GM12878 (cell line): ENCODE data around the gene SNTN. TPM values are rescaled to one million over a fixed set of nuclear protein-coding genes. Genes with fewer than 3 reads are reported as not detected.
"Not testable (repeated sequence)": the region's sequence is repeated elsewhere in the genome, so short reads cannot be mapped to it uniquely, and the experiment has no call there.

Source experiments
- ATAC-seq: fragments of 200-7000 bp; cut with Tn5 transposase; 3 replicates; pipeline ENCODE4 v1.9.1; 2020; ENCODE audit warnings: mild to moderate bottlenecking, moderate library complexity
- BruUV-seq: library from RNA; stranded (reverse); fragments of 400-500 nt; replicated peaks from 2 replicates; lab custom pipeline; 2021; lab: Mats Ljungman, UMichigan
- CTCF ChIA-PET: fragments of 300-600 bp; sonication (Branson Sonifier 250); formaldehyde crosslinking; extraction: SDS; loops from one replicate; lab custom pipeline; 2021; ENCODE audit warnings: inconsistent platforms; lab: Yijun Ruan, JAX
- POLR2A ChIA-PET: fragments of 350-600 bp; formaldehyde crosslinking; extraction: SDS; loops from one replicate; lab custom pipeline; 2021; ENCODE audit warnings: inconsistent platforms; lab: Charles Lee
- RAD21 ChIA-PET: fragments of 300-600 bp; sonication (Branson Sonifier 250); formaldehyde crosslinking; loops from one replicate; lab custom pipeline; 2023; ENCODE audit warnings: antibody characterized with exemption; ENCODE audit not compliant: unreplicated experiment; lab: Charles Lee
- SMC1A ChIA-PET: fragments of 300-600 bp; sonication (Branson Sonifier 250); formaldehyde crosslinking; loops from one replicate; lab custom pipeline; 2023; ENCODE audit not compliant: unreplicated experiment, uncharacterized antibody; lab: Charles Lee
- DNase-seq: peaks from one replicate; pipeline ENCODE4 v3.0.0-alpha.2; 2011; ENCODE audit warnings: low read depth, low spot score
- FAIRE-seq: peaks from 3 replicates; lab custom pipeline; 2011; peaks lifted over from hg19 to GRCh38; lab: Jason Lieb, UNC
- H2AFZ ChIP-seq: 2 replicates; pipeline ENCODE4 v1.6.0; 2011; ENCODE audit warnings: low read depth, low read length, control low read depth; ENCODE audit not compliant: control insufficient read depth
- H3K27ac ChIP-seq: 2 replicates; pipeline ENCODE4 v1.5.1; 2011; ENCODE audit warnings: control low read depth; ENCODE audit not compliant: control insufficient read depth, insufficient read depth
- H3K27me3 ChIP-seq, 2 experiments: replicated peaks in 1 of 2; 2 replicates each; pipeline versions ENCODE4 v1.6.0 to v1.6.1; 2011; ENCODE audit warnings: low read length in 1 of 2; ENCODE audit not compliant: control insufficient read depth in 2 of 2, insufficient read depth in 2 of 2
- H3K36me3 ChIP-seq, 2 experiments: 2 replicates each; pipeline ENCODE4 v1.5.1; 2011; ENCODE audit warnings: low read length in 1 of 2; ENCODE audit not compliant: control insufficient read depth in 2 of 2, insufficient read depth in 2 of 2
- H3K4me1 ChIP-seq: 2 replicates; pipeline ENCODE4 v1.6.1; 2011; ENCODE audit warnings: mild to moderate bottlenecking, low read length, moderate library complexity, mixed read lengths; ENCODE audit not compliant: control insufficient read depth, insufficient read depth
- H3K4me2 ChIP-seq: 2 replicates; pipeline ENCODE4 v1.6.0; 2011; ENCODE audit warnings: control low read depth; ENCODE audit not compliant: control insufficient read depth, insufficient read depth
- H3K4me3 ChIP-seq: fragments of 200-600 bp; sonication (generic); 2 replicates; pipeline ENCODE4 v1.5.1; 2016
- H3K79me2 ChIP-seq: 2 replicates; pipeline ENCODE4 v1.6.0; 2011; ENCODE audit warnings: low read length; ENCODE audit not compliant: control insufficient read depth, insufficient read depth
- H3K9ac ChIP-seq: 2 replicates; pipeline ENCODE4 v1.8.0; 2011; ENCODE audit warnings: low read length, control low read depth, mixed read lengths; ENCODE audit not compliant: control insufficient read depth, insufficient read depth
- H3K9me3 ChIP-seq: replicated peaks from 3 replicates; pipeline ENCODE4 v1.5.1; 2011; ENCODE audit warnings: mild to moderate bottlenecking, low read length; ENCODE audit not compliant: control insufficient read depth, insufficient read depth
- H4K20me1 ChIP-seq: 2 replicates; pipeline ENCODE4 v1.6.0; 2011; ENCODE audit not compliant: control insufficient read depth, insufficient read depth
- ETV6 ChIP-seq, 2 experiments: fragments of 450-650 bp in 1 of 2; IDR thresholded peaks in 1 of 2; conservative IDR thresholded peaks in 1 of 2; 2 replicates each; pipeline ENCODE4 v1.6.1; 2014; ENCODE audit warnings: antibody characterized with exemption in 1 of 2, borderline replicate concordance in 1 of 2, low read depth in 1 of 2, mild to moderate bottlenecking in 1 of 2, moderate library complexity in 1 of 2
- SMARCA5 ChIP-seq: fragments of 450-650 bp; IDR thresholded peaks from 2 replicates; pipeline ENCODE4 v1.6.1; 2017; ENCODE audit warnings: mild to moderate bottlenecking
- ZBTB40 ChIP-seq: fragments of 450-650 bp; IDR thresholded peaks from 2 replicates; pipeline ENCODE4 v1.6.1; 2016; ENCODE audit warnings: mild to moderate bottlenecking, moderate library complexity, borderline replicate concordance
- WGBS: methylation state at CpG from one replicate; pipeline ENCODE4 v1.1.6; 2016; ENCODE audit warnings: low lambda C conversion rate; ENCODE audit not compliant: insufficient replicate concordance, insufficient coverage; ENCODE audit errors: missing lambda C conversion rate; 5-methylcytosine and 5-hydroxymethylcytosine counted together
- in situ Hi-C: fragments of 300-500 bp; cut with MboI; formaldehyde crosslinking; loops from 9 replicates; pipeline ENCODE4 v1.14.3; 2018; ENCODE audit warnings: mixed read lengths
- intact Hi-C: fragments of 100-400 bp; cut with micrococcal nuclease; formaldehyde crosslinking; loops from one replicate; pipeline ENCODE4 v1.14.2; 2022; ENCODE audit not compliant: unreplicated experiment
- polyA plus RNA-seq, 11 experiments: library from polyadenylated mRNA; depleted of rRNA in 4 of 11; unstranded in 6 of 11; stranded (reverse) in 5 of 11; fragments of >200 nt; fragmentation: Nextera tagmentation in 4 of 11; fragmentation: Illumina TruSeq in 1 of 11; extraction: Ambion mirVana in 4 of 11; extraction: Trizol in 1 of 11; gene quantifications; 1 replicate in 1 of 11; 2 replicates in 10 of 11; pipeline versions ENCODE4 v1.2.1 to v1.2.3, GENCODE V29; 2011 to 2016; ENCODE audit warnings: inconsistent platforms in 2 of 11, missing spikeins in 2 of 11, low read depth in 1 of 11
- total RNA-seq, 4 experiments: library from RNA; depleted of rRNA in 3 of 4; stranded (reverse); fragments of >200 nt in 3 of 4; fragmentation: Illumina TruSeq in 1 of 4; extraction: Trizol in 1 of 4; gene quantifications; 2 replicates each; pipeline versions ENCODE4 v1.2.1 to v1.2.3, GENCODE V29; 2013 to 2021

Gene SNTN
- total and polyA plus RNA-seq, 10 of the 15 experiments (the other 5 are each of a cell fraction or from before 2014, with no cell fraction given) = not detected

- TF ChIP-seq ZBTB40 (no peak), SMARCA5 (no peak)
Measured at GRCh38 chr3:63644212-63644797, 8.2 kb upstream of the SNTN start (continued).

DNA sequence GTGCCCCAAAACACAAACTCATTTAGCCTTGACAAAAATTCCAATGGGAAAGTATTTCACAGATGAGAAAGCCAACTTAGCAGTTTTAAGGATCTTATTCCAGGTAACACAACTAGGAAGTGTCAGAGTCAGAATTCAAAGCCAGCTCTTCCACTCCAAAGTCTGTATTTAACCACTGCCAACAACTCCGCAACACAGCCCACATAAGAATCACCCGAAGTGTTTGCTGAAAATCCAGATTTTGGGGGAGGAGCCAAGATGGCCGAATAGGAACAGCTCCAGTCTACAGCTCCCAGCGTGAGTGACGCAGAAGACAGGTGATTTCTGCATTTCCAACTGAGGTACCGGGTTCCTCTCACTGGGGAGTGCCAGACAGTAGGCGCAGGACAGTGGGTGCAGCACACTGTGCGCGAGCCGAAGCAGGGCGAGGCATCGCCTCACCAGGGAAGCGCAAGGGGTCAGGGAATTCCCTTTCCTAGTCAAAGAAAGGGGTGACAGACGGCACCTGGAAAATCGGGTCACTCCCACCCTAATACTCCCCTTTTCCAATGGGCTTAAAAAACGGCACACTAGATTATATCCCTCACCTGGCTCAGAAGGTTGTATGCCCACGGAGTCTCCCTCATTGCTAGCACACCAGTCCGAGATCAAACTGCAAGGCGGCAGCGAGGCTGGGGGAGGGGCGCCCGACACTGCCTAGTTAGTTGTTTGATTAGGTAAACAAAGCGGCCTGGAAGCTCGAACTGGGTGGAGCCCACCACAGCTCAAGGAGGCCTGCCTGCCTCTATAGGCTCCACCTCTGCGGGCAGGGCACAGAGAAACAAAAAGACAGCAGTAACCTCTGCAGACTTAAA, 7.3 kb upstream of the SNTN start:
- WGBS = 57% methylated on average over 25 of the region's 25 CpGs

More for the DNA sequence above, 7.3 kb upstream of the SNTN start:
- POLR2A ChIA-PET, in situ Hi-C loops, H3K4me2 ChIP-seq, ATAC-seq, DNase-seq, CTCF ChIA-PET, H3K27ac ChIP-seq, H3K27me3 ChIP-seq, H3K4me3 ChIP-seq, H3K79me2 ChIP-seq, SMC1A ChIA-PET, H3K4me1 ChIP-seq, BruUV-seq, H2AFZ ChIP-seq, intact Hi-C loops, H3K9me3 ChIP-seq, H4K20me1 ChIP-seq, FAIRE-seq, H3K9ac ChIP-seq, RAD21 ChIA-PET, H3K36me3 ChIP-seq: not testable (repeated sequence)
- peak in 1 of 2 experiments; percentile 77; a peak in 1 of 4 replicates for TF ChIP-seq ETV6 (conservative IDR thresholded peaks at IDR 0.05 in 1 of 2, IDR thresholded peaks at IDR 0.05 in 1 of 2; ENCODE audit: borderline replicate concordance in 1 of 2, low read depth in 1 of 2)
